Memory B cell (primary cell): Measurements from ENCODE around the gene UGT1A10.

Experiments
- ATAC-seq: fragments of 150-1000 bp; cut with Tn5 transposase; 2 replicates; pipeline ENCODE4 v1.10.0; 2021; ENCODE audit warnings: low read depth, mild to moderate bottlenecking, moderate library complexity
- DNase-seq, 2 donors: peaks; one replicate each; pipeline ENCODE4 v3.0.0; 2022; ENCODE audit warnings: low spot score in 2 of 2
- H3K27ac Mint-ChIP-seq: one replicate; pipeline ENCODE4 v1.8.0; 2022; ENCODE audit warnings: mild to moderate bottlenecking, moderate library complexity, mixed read lengths
- H3K27me3 Mint-ChIP-seq: one replicate; pipeline ENCODE4 v1.8.0; 2022; ENCODE audit warnings: mixed read lengths
- H3K36me3 Mint-ChIP-seq: one replicate; pipeline ENCODE4 v1.8.0; 2022; ENCODE audit warnings: mild to moderate bottlenecking, mixed read lengths
- H3K4me1 Mint-ChIP-seq: one replicate; pipeline ENCODE4 v1.8.0; 2022; ENCODE audit warnings: mixed read lengths
- H3K4me3 Mint-ChIP-seq: one replicate; pipeline ENCODE4 v1.8.0; 2022; ENCODE audit warnings: mild to moderate bottlenecking, moderate library complexity, mixed read lengths
- H3K9me3 Mint-ChIP-seq: one replicate; pipeline ENCODE4 v1.8.0; 2022; ENCODE audit warnings: mixed read lengths

UGT1A10 gene

GRCh38 chr2:233821196-233821595, 184.9 kb downstream of the UGT1A10 start:
- Mint-ChIP-seq H3K4me1 (no peaks in the 10 kb centered on the region), H3K36me3 (no peaks in the 10 kb centered on the region), H3K4me3 (no peak overlapping the region), H3K9me3 (no peaks in the 10 kb centered on the region), H3K27me3 (peaks cover 11% of the 10 kb centered on the region), H3K27ac (no peak overlapping the region)
- ATAC-seq (no peak), DNase-seq (no peak)

DNA sequence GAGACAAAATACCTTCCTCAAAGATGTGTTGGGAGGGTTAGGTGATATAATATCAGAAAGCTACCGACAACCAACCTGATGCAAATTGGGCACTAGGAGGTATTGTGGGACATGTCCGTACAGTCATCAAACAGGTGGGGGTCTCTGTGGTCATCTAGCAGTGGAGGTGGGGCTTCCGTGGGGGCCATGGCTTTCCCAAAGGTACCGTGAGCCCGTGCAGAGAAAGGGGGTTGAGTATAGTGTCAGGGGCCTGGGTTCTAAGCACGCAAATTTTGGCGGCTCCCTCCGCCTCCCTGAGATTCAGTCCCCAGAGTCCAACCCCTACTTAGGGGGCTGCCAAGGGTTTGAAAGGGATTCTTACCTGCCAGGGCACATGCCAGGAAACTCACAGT, 185.5 kb downstream of the UGT1A10 start:
- no peak for DNase-seq
- no peak for ATAC-seq

DNA sequence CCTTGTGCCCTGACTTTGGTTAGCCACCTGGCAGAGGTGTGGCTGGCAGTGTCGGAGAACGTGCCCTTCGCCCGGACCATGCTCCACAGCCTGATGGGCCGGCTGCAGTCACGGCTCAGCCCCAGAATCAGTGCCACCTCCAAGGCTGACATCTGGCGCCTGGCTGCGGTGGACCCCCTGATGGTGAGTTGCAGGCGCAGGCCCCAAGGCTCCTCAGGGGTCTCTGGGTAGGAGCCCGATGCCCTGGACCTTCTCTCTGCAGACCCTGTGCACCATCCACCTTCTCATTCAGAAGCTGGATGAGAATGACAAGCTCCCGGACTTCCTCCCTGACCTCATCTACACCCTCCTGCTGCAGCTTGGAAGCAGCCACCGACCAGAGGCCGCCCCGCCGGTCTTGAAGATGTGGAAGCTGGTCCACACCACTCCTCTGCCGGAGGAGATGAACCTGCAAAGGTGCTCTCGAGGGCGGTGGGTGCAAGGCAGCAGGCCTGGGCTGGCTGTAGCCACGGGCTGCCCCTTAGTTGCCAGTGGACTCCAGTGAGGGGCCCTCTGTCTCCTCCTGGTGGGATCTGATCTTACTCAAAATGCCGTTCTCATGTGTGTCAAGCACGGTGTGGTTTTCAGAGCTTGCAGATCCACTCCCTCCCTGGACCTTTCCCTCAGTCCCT, 186.0 kb downstream of the UGT1A10 start:
- Mint-ChIP-seq H3K9me3 (peaks cover 2% of the 10 kb centered on the region), H3K4me1 (peaks cover 2% of the 10 kb centered on the region), H3K36me3 (no peaks in the 10 kb centered on the region), H3K4me3 (no peak overlapping the region), H3K27me3 (peaks cover 13% of the 10 kb centered on the region), H3K27ac (no peak overlapping the region)
- DNase-seq (no peak), ATAC-seq (no peak)

More for the DNA sequence above, 185.5 kb downstream of the UGT1A10 start:
- Mint-ChIP-seq H3K36me3 (no peaks in the 10 kb centered on the region), H3K4me3 (no peak overlapping the region), H3K27ac (no peak overlapping the region), H3K9me3 (peaks cover under 1% of the 10 kb centered on the region), H3K4me1 (no peaks in the 10 kb centered on the region), H3K27me3 (peaks cover 12% of the 10 kb centered on the region)
